Measurements from ENCODE around the gene NKAIN2.
"Not testable (repeated sequence)": the region's sequence is repeated elsewhere in the genome, so short reads cannot be mapped to it uniquely, and the experiment has no call there.

Gene NKAIN2

GRCh38 chr6:124203101-124203811 is 399.6 kb downstream of the NKAIN2 start:
- DNase-seq (ENCODE audit: low read depth in 2 of 2) = no peak

- DNase-seq (ENCODE audit: low read depth in 2 of 2) = no peak
Measured at GRCh38 chr6:124203812-124204167, 400.1 kb downstream of the NKAIN2 start.

GRCh38 chr6:124205921-124206320 is 402.3 kb downstream of the NKAIN2 start:
- no peak for DNase-seq (ENCODE audit: low read depth in 2 of 2)

- DNase-seq (ENCODE audit: low read depth in 2 of 2) = no peak
Measured at GRCh38 chr6:124223611-124224345, 420.1 kb downstream of the NKAIN2 start.

GRCh38 chr6:124226396-124226795 is 422.7 kb downstream of the NKAIN2 start:
- DNase-seq (ENCODE audit: low read depth in 2 of 2) = no peak

GRCh38 chr6:124233221-124233620 is 429.6 kb downstream of the NKAIN2 start:
- no peak for DNase-seq (ENCODE audit: low read depth in 2 of 2)

GRCh38 chr6:124234801-124235200 is 431.1 kb downstream of the NKAIN2 start:
- DNase-seq (ENCODE audit: low read depth in 2 of 2) = no peak

- no peak for DNase-seq (ENCODE audit: low read depth in 2 of 2)
Measured at GRCh38 chr6:124237911-124238310, 434.2 kb downstream of the NKAIN2 start.

- not testable (repeated sequence) for DNase-seq (ENCODE audit: low read depth in 2 of 2)
Measured at GRCh38 chr6:124238408-124238807, 434.7 kb downstream of the NKAIN2 start.

- no peak for DNase-seq (ENCODE audit: low read depth in 2 of 2)
Measured at GRCh38 chr6:124254941-124255685, 451.4 kb downstream of the NKAIN2 start.

GRCh38 chr6:124260337-124260736 is 456.7 kb downstream of the NKAIN2 start:
- no peak for DNase-seq (ENCODE audit: low read depth in 2 of 2)

GRCh38 chr6:124269733-124270132 is 466.1 kb downstream of the NKAIN2 start:
- no peak for DNase-seq (ENCODE audit: low read depth in 2 of 2)

- no peak for DNase-seq (ENCODE audit: low read depth in 2 of 2)
Measured at GRCh38 chr6:124273701-124274100, 470.0 kb downstream of the NKAIN2 start.

- no peak for DNase-seq (ENCODE audit: low read depth in 2 of 2)
Measured at GRCh38 chr6:124282541-124282940, 478.9 kb downstream of the NKAIN2 start.

- DNase-seq (ENCODE audit: low read depth in 2 of 2) = no peak
Measured at GRCh38 chr6:124283486-124283885, 479.8 kb downstream of the NKAIN2 start.

GRCh38 chr6:124285146-124285545 is 481.5 kb downstream of the NKAIN2 start:
- DNase-seq (ENCODE audit: low read depth in 2 of 2) = no peak

GRCh38 chr6:124294574-124295200 is 491.0 kb downstream of the NKAIN2 start:
- no peak for DNase-seq (ENCODE audit: low read depth in 2 of 2)

GRCh38 chr6:124297507-124297906 is 493.8 kb downstream of the NKAIN2 start:
- no peak for DNase-seq (ENCODE audit: low read depth in 2 of 2)

- DNase-seq (ENCODE audit: low read depth in 2 of 2) = no peak
Measured at GRCh38 chr6:124298730-124299129, 495.1 kb downstream of the NKAIN2 start.

GRCh38 chr6:124300907-124301306 is 497.2 kb downstream of the NKAIN2 start:
- DNase-seq (ENCODE audit: low read depth in 2 of 2) = not testable (repeated sequence)

- DNase-seq (ENCODE audit: low read depth in 2 of 2) = no peak
Measured at GRCh38 chr6:124303971-124304370, 500.3 kb downstream of the NKAIN2 start.

GRCh38 chr6:124310139-124310538 is 506.5 kb downstream of the NKAIN2 start:
- no peak for DNase-seq (ENCODE audit: low read depth in 2 of 2)
